NK-92 treated with Interleukin-12 subunit alpha and Interleukin-12 subunit beta, amount 100 ng/mL, for 24 hours (cell line): ENCODE data around the gene SVEP1.
"Not testable (repeated sequence)": the region's sequence is repeated elsewhere in the genome, so short reads cannot be mapped to it uniquely, and the experiment has no call there.

Source experiments
- DNase-seq: peaks from one replicate; lab custom pipeline; 2025; lab: John Stamatoyannopoulos, UW

SVEP1 gene

GRCh38 chr9:110364451-110364850 lies 215.1 kb downstream of the SVEP1 start:
- no peak for DNase-seq

GRCh38 chr9:110358992-110359391 lies 220.5 kb downstream of the SVEP1 start:
- not testable (repeated sequence) for DNase-seq

GRCh38 chr9:110357505-110357904 lies 222.0 kb downstream of the SVEP1 start:
- no peak for DNase-seq

GRCh38 chr9:110356639-110357395 lies 222.7 kb downstream of the SVEP1 start:
- peak; percentile 4 for DNase-seq

GRCh38 chr9:110355911-110356310 lies 223.6 kb downstream of the SVEP1 start:
- DNase-seq = no peak

- no peak for DNase-seq
These were observed 228.5 kb downstream of the SVEP1 start for GRCh38 chr9:110351009-110351467.

- no peak for DNase-seq
These were observed 233.2 kb downstream of the SVEP1 start for GRCh38 chr9:110346325-110346724.

- no peak for DNase-seq
These were observed 234.7 kb downstream of the SVEP1 start for GRCh38 chr9:110344821-110345220.

- no peak for DNase-seq
These were observed 236.0 kb downstream of the SVEP1 start for GRCh38 chr9:110343551-110343950.

- DNase-seq = no peak
These were observed 239.2 kb downstream of the SVEP1 start for GRCh38 chr9:110340306-110340705.

GRCh38 chr9:110338143-110338542 lies 241.4 kb downstream of the SVEP1 start:
- DNase-seq = no peak

- DNase-seq = no peak
These were observed 241.8 kb downstream of the SVEP1 start, which contains the start of gene TXNDC8 for GRCh38 chr9:110337727-110338126. Gene TXNDC8, minus strand, starts transcription at chr9:110337863.

GRCh38 chr9:110336363-110336762 lies 243.2 kb downstream of the SVEP1 start:
- DNase-seq = no peak

GRCh38 chr9:110334871-110335270 lies 244.7 kb downstream of the SVEP1 start:
- no peak for DNase-seq

- no peak for DNase-seq
These were observed 245.4 kb downstream of the SVEP1 start for GRCh38 chr9:110334183-110334582.

GRCh38 chr9:110332766-110333165 lies 246.8 kb downstream of the SVEP1 start:
- no peak for DNase-seq

- DNase-seq = no peak
These were observed 248.9 kb downstream of the SVEP1 start for GRCh38 chr9:110330484-110331105.

- DNase-seq = no peak
These were observed 249.8 kb downstream of the SVEP1 start for GRCh38 chr9:110329639-110330230.

- DNase-seq = no peak
These were observed 250.8 kb downstream of the SVEP1 start for GRCh38 chr9:110328763-110329162.

GRCh38 chr9:110327716-110328115 lies 251.8 kb downstream of the SVEP1 start:
- no peak for DNase-seq

GRCh38 chr9:110323818-110324217 lies 255.7 kb downstream of the SVEP1 start:
- no peak for DNase-seq

GRCh38 chr9:110320651-110321445 lies 258.7 kb downstream of the SVEP1 start:
- no peak for DNase-seq
